Hematopoietic multipotent progenitor cell treated with erythropoietin and hydrocortisone succinate and interleukin-3 and kit ligand, for 6 days (in vitro differentiated cells): Measurements from ENCODE around the gene ESRRG.
A peak's percentile ranks its signal among the peaks of the same experiment; 100 is the strongest.

Experiments
- DNase-seq: peaks from one replicate; pipeline ENCODE4 v3.0.0-alpha.2; 2015

ESRRG gene

DNA sequence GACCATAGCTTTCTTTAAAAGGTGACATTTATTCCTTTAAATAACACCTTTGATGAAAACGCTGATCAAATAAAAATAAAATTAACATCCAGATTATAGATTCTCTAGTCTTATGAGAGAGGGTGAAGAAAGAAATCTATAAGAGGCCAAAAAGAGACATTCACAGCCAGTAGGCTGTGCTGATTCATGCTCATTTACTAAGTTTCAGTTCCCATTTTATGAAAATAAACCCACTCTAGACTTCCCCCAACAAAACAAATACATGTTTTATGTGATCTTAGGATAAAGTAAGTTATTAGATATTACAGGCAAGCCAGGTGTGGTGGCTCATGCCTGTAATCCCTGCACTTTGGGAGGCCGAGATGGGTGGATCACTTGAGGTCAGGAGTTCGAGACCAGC is 21.1 kb downstream of the ESRRG start:
- no peak for DNase-seq

DNA sequence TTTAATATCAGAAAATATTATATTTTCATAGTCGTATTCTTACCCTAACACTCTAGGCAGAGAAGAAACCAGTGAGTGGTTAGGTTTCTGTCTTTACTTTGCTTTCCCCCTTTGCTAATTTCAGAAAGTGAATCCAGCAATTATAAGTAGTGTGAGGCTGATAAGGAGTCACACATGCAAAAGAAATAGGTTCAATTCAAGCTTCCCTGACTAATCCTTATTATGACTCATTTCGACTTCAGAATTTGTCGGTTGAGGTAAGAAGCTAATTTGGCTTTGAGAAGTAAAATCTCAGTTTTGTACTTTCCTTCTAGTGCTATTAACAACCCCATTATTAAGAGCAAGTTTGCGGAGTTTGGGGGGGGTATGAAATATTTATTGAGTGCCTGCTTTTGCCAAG is 22.4 kb downstream of the ESRRG start:
- DNase-seq = no peak

DNA sequence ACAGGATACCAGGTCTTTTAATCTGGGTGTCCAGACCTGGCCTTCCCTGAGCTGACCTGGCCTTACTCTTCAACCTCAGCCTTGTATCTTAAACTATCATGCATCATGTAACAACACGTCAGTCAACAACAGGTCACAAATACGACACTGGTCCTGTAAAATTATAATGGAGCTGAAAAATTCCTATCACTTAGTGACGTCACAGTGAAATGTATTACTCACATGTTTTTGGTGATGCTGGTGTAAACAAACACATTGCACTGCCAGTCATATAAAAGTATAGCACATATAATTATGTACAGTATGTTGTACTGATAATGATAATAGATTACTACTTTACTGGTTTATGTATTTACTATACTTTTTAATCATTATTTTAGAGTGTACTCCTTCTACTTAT is 31.5 kb downstream of the ESRRG start:
- no peak for DNase-seq

DNA sequence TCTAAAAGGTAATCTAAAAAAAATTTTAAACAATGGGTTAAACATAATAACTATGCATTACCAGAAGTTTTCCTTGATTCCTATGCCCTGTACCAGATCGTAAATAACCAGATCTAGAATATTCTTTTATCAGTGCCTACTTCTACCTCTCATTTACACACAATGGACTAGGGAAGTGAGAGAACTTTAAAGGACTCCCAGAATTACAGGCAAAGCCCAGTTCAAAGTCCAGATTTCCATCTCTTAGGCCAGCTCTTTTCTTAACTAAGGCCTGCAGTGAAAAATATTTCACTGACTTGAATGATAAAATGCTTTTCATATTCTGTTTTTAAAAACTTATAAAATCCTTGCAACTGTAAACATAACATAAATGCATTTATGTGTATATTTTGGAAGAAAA is 32.6 kb downstream of the ESRRG start:
- no peak for DNase-seq

DNA sequence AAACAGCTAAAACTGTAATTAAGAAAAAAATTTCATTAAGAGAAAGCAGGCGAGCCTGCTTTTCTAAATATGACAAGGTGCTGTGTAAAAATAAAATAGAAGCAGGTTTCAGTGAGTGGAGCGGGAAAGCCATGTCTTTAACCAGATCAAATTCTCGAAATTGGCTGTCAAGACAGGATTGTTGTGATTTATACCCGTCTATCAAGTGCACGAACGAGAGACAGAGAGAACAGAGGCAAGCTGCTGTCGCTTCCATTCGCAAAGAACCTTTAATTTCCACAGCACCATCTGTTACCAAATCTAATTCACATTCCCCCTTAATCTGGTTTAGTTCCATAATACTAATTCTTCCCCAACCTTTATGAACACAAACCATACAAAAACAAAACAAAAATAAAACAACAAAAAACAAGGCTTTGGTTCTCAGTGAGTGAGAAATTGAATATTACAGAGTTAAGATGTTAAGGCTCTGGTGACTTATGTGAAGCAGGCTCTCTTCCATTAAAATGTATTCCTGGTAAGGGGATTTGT is 35.0 kb downstream of the ESRRG start:
- DNase-seq = no peak

DNA sequence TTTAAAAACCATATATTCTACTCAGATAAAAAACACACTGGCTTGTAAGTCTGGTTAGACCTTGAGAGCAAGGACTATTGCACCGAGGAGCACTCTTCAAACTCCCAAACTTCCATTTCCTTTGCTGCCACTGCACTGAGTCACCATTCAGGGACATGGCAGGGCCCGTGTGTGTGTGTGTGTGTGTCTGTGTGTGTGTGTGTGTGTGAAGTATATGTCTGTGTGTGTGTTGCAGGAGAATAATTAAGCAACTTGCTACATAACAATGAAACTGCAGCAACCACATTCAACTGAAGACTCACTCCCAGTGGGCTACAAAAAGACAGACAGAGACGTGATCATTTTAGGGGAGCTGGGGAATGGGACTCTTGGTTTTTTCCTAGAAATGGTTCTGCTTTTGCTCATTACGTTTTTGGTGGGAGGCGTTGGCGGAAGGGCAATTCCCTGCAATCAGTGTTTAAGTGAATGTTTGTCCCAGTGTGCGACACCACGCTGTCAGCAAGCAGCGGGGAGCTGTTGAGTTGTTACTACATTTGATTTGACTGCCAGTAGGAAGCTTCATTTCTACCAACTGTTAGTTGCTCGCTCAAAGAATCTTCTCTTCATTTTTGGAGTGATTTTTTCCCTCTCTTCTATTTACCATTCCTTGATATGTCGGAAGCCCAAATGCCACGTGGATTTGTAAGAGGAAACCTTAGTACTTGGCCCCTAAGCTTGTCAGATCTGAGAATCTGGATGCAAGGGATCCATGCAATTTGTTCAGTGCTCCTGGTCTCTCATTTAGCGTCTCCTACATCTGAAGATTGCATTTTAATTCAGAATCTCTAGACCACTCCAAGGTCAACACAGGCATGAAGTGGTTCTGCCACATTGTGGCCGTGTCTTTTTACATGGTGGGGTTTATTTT is 36.1 kb downstream of the ESRRG start:
- no peak for DNase-seq

DNA sequence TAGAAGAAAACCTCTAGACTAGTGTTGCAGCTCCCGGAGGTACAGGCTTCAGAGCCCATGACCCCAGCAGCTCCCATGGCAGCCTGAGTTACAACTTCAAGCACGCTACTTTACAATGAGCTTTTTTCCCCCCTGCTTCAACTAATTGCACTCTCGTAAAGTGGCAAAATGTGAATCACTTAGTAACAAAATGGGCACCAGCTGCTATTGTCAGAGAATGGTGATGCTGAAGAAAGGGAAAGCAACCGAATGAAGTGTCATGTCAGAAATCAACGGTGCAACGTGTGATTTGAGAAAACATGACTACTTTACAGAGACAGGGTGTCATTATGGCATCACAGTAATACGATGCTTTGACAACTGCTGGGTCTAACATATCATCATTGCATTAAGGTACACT is 40.5 kb downstream of the ESRRG start:
- DNase-seq = no peak

DNA sequence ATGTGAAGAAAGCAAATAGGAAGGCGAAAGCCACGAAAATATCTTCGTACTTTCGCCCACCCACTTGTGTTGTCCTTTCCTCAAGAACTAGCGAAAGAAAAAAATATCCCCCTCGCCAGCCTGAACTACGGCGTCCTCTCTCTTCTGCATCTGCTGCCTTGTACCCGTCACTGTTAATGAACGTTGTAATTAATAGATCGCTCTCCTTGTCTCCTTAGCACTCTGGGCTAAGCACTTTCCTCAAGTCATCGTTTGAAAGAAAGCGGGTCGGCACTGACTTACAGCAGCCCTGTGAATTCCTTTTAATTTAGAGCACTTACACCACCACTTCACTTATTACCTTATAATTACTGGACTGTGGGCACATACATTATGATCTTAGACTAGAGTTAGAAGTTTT is 44.1 kb downstream of the ESRRG start:
- DNase-seq = no peak

DNA sequence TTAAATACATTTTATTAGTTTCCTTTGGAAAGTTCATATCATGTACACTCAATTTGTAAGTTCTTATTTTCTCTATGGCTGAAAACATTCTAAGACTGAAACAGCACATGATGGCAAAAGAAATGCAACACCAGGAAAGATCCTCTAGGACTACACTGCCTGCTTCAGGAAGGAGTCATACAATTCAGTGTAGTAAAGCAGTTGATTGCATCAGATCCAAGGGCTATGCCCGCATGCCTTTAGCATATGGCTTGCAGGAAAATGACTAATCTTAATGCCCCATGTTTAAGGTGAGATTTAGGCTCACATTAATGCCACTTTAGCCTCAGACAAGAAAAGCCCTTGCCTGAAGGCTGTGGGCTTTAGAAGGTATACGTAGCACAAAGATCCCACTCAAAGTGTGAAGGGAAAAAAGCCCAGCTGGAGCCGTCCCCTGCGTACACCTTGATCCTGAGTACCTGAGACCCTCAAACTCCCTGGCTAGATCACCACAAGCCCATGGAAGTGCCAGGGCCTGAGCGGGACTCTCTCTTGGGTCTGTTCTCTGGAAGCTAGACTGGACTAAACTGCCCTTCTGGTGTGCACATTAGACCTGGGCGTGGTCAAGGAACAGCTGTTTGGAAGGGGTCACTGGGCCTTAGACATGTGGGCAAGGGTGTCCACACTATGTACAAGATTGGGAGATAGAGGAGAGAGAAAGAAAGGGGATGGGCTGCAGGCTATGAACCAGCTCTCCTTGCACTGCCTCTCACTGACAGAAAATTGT is 52.9 kb downstream of the ESRRG start:
- no peak for DNase-seq

DNA sequence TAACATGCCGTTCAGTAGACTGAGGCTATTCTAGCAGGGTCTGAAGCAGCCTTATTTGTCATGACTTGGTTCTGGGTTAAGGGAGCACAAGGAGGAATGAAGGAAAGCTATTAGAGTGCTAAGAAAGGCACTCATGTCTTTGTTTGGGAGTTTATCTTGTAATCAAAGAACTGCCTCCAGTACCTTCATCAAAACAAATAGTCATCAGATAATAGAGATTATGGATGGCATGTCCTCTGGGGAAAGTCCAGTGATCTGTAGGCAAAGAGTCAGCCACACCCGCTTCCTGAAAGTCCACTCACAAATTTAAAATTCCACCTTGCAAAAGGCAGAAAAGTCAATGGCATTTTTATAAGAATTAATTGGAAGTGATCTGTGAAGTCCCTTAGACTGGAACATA is 56.8 kb downstream of the ESRRG start:
- no peak for DNase-seq

DNA sequence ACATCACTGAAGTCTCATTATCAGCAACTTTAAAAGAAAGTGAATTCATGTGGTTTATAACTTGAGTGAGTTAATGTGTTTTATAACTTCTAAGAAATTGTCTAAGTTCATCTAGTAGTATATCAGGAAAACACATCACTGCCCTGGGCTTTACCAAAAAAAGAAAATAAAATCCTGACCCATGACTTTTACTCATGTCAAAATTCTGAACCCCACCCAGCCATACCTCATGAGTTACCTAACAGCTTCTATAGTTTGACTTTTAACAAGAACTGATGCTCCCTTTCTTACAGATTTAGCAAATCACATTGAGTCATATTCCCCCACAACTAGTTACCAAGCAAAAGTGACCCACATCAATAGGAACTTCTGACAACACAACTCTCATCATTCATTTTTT is 57.4 kb downstream of the ESRRG start:
- DNase-seq = no peak

DNA sequence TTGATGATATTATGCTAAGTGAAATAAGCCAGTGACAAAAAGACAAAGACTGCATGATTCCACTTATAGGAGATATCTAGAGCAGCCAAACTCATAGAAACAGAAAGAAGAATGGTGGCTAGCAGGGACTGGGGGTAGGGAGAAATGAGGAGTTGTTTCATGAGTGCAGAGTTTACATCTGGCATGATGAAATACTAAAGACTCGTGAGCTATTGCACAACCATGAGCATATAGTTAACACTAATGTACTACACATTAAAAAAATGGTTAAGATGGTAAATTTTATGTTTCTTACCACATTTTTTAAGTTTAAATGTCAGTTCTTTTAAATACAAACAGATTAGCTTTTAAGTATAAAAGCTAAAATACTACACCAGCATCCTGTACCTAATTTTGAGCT is 57.8 kb downstream of the ESRRG start:
- peak; percentile 32 for DNase-seq

DNA sequence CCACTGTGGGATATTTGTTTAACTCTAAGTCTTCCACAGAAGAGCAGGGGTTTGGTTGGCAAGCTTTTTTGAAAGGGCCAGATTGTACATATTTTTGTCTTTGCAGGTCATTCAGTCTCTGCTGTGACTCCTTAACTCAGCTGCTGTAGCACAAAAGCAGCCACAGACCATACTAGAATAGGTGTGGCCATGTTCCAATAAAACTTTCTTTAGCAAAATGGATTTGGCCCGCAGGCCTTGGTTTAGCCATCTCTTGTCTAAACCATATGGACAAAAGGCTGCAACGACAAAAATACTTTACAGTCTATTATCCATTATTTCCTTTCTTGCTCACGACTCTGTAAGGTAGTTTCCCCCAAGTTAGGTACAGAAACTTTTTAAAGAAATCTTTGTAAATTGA is 60.5 kb downstream of the ESRRG start:
- DNase-seq = no peak

DNA sequence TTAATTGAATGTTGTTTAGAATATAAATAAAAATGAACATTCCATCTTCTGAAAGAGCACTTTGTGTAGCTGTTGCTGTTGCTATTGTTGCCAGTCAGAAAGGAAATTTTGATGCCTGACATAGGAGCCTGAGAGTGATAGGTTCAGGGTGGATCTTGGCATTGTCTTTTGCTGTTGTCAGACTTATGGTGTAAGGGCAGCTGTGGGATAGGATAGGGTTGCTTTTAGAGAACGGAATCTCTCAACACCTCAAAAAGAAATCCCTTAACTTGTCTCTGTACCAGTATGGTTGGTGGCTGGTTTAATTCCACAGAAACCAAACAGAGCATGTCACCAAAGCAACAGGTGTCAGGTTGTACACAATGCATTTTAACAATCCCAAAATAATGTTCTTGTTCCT is 62.7 kb downstream of the ESRRG start:
- no peak for DNase-seq

DNA sequence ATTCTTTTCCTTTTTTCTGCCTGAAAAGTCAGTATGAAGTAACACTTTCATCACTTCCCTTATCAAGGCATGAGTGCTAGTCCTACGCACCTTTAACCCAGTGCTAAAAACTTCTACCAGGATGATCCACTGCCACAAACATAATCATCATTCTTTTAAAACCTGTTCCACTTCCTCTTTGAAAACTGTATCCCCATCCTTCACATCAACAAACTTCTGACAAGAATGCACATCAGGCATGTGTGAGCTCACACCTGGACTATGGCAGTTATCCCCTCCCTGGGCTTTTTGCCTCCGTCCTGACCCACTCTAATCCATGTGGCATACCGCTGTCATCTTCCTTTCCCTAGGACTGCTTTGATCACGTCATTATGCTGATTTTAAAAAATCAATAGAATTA is 70.2 kb downstream of the ESRRG start:
- DNase-seq = no peak

DNA sequence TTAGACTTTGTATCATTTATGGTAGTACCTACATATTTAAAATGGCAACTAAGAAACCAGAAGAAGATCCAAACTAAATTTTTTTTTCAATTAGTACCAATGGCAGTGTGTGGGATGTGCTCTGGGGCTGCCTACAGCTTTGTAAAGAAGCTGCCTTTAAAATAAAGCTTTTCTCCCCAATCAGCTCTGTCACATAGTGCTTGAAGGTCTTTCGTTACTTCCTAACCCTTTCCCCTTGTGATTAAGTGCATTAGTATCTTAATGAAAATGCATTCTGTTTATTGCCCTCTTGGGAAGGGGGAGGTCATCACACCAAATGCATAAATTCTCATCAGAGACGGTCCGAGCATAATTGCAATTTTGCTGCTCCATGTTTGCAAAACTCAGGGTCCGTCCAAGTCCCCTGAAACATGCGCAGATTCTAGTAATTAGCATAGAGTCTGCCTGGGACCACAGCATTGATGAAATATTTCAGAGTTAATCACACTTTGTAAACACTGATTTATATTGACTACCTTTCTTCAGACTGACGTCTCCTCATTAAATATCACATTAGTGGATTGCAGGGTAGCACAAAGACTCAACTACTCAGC is 71.3 kb downstream of the ESRRG start:
- DNase-seq = no peak

DNA sequence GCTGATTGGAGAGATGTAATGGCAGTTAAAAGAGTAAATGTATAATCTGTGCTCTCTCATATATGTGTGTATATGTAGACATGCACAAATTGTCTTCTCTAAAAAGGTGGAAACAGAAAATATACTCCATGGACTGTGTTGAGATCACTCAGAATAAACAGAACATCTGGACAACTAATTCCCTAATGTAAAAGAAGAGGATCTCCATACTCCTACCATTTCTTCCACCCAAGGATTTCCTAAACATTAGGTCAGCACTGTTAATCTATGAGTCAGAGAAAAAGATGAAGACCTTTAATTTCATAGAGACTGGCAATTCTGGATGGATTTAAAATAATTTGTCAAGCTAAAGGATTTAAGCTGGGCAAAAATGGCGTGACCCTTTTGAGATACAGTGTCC is 80.1 kb downstream of the ESRRG start:
- no peak for DNase-seq

DNA sequence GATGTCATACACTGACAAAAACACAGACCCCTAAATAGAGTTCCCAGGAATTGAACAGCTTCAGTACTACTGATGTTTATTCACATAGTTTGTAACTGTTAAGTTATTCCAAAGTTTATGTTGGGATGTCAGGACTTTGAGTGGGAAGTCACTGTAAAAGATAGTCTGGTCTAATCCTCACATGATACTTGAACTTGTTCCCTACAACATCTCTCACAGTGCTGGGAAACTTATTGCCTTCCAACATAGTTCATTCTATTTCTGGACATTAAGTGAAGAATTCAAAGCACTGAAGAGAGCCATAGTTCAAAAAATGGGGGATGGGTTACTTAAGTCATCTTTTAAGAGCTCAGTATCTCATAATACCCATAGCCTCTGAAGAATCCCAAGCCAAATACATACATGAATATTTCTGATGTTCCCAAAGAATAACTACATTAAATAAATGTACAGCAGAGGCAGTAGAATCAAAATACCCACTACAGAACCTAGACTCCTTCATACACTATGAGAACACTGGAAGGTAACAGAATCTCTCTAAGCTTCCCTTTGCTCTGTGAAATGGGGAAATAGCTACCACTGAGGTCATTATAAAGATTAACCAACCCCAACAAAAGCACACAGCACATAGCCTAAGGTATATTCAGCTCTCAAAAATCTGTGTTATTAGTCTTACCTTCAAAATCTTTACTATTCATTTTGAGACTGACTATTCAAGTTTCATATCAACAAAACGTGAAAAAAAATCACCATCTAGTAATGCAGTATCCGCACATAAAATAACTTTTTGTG is 81.4 kb downstream of the ESRRG start:
- no peak for DNase-seq

DNA sequence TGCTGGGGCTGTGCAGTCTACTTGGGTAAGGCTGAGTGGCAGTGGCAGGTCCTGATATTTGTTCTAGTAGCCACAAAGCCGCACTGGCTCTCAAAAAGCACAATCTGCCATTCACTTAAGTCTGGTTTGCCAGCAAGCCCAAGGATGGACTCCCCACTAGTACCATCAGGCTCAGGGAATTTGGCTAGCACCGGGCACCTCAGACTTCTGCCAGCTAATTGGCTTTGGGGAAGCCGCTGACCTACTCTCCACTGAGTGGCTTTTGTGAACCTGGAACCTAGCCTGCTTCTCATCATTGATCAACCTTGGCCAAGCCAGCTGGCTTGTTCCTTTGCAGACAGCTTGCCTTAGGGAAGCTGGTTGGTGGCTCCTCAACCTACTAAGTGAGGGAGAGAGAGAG is 83.1 kb downstream of the ESRRG start:
- DNase-seq = no peak

DNA sequence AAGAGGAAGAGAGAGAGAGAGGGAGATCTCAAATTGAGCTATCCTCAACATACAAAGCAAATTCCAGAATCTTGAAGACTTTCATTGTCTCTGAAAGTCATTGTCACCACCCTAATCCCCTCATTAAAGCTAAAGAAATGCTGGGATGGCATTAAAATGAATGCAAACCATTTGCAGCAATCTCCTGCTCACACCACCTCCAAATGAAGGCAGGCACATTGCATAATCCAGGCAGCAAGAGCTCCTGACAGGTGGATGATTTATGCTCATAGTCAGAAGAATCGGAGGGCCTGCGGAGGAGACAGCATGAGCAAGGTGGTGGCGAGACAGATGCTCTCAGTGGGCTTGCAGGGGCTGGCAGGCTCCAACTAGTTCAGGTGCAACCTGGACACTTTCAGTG is 90.2 kb downstream of the ESRRG start:
- no peak for DNase-seq

DNA sequence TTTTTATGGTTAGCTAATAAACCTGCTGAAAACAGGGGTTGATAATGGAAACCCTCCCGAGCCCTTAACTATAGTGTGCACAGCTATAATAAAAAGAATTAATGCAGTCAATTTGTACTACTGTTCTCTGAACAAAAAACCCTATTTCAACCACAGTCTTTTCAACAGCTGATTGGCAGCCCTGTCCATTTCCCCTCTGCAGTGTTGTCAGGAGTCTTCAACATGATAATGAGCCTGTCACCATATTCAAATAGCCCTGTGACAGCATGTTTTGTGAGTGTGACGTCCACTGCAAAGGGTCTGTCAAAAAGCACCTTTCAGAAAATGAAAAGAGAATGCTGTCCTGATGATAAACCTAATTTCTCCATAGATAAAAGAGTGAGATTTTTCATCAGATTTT is 92.7 kb downstream of the ESRRG start:
- DNase-seq = no peak

DNA sequence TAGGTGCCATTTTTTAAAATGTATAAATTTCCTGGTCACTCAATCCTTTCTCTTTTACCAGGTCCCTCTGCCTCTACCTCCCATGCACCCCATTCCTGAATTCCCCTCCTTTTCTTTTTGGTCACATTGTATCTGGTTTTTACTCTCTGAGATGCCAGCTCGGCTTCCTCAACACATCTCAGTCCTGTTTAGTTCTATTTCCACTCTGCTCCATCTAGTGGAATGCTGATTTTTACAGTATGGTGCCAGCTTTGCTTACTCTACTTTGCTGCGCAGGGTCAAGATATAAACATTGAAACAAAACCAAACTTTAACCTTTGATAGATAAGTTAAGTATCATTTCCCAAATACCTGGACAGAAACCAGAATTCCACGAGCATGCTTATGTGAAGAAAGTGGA is 96.0 kb downstream of the ESRRG start:
- no peak for DNase-seq
